Stomach (tissue), 9 donors: ENCODE results near the gene WNT9A. TPM values are rescaled to one million over a fixed set of nuclear protein-coding genes. Genes with fewer than 3 reads are reported as not detected.

Experiments used
- DNase-seq, 2 donors: peaks; one replicate each; pipeline versions ENCODE4 v3.0.0 to v3.0.0-alpha.2; 2013 to 2019
- H3K27ac ChIP-seq, 5 donors: fragments of 200-600 bp in 4 of 5; sonication (generic) in 4 of 5; one replicate each; pipeline ENCODE4 v1.5.1; 2013 to 2019; ENCODE audit warnings: mild to moderate bottlenecking in 1 of 5, moderate library complexity in 1 of 5
- H3K27me3 ChIP-seq, 3 donors: fragments of 200-600 bp; sonication (generic); one replicate each; pipeline ENCODE4 v1.5.1; 2017 to 2019; ENCODE audit warnings: mixed run types in 1 of 3
- H3K36me3 ChIP-seq, 4 donors: fragments of 200-600 bp; sonication (generic); 1 replicate in 3 of 4; 2 replicates in 1 of 4; pipeline ENCODE4 v1.5.1; 2016 to 2019
- H3K4me1 ChIP-seq, 4 donors: fragments of 200-600 bp; sonication (generic); one replicate each; pipeline ENCODE4 v1.5.1; 2016 to 2019
- H3K4me3 ChIP-seq, 4 donors: fragments of 200-600 bp; sonication (generic) in 3 of 4; one replicate each; pipeline ENCODE4 v1.5.1; 2016 to 2019; ENCODE audit warnings: mild to moderate bottlenecking in 1 of 4
- H3K9me3 ChIP-seq, 4 donors: fragments of 200-600 bp; sonication (generic); one replicate each; pipeline ENCODE4 v1.5.1; 2016 to 2019
- CTCF ChIP-seq, 7 experiments: fragments of 450-650 bp in 4 of 7; fragments of 200-600 bp in 3 of 7; sonication (generic) in 3 of 7; IDR thresholded peaks; one replicate each; pipeline ENCODE4 v1.5.1; 2016 to 2019; ENCODE audit warnings: antibody characterized with exemption in 7 of 7, control low read depth in 2 of 7, mild to moderate bottlenecking in 1 of 7
- EP300 ChIP-seq: sonication (generic); formaldehyde crosslinking; IDR thresholded peaks from one replicate; pipeline ENCODE4 v1.6.1; 2017; ENCODE audit warnings: antibody characterized with exemption
- POLR2A ChIP-seq, 4 donors: fragments of 450-650 bp; IDR thresholded peaks; one replicate each; pipeline ENCODE4 v1.6.1; 2016; ENCODE audit warnings: antibody characterized with exemption in 4 of 4, control low read depth in 2 of 4, mild to moderate bottlenecking in 1 of 4, moderate library complexity in 1 of 4
- POLR2AphosphoS5 ChIP-seq, 3 donors: sonication (generic); formaldehyde crosslinking; IDR thresholded peaks; one replicate each; pipeline ENCODE4 v1.6.1; 2016; ENCODE audit warnings: antibody characterized with exemption in 3 of 3
- WGBS, 5 donors: extraction: QIAGEN DNeasy Blood & Tissue Kit in 3 of 5; methylation state at CpG; one replicate each; pipeline versions ENCODE4 v1.1.5 to v1.1.7; 2013 to 2018; 5-methylcytosine and 5-hydroxymethylcytosine counted together
- intact Hi-C: fragments of 100-400 bp; cut with DNase I; formaldehyde crosslinking; loops from one replicate; pipeline ENCODE4 v1.15.1; 2023; ENCODE audit warnings: low total_unique reads
- polyA plus RNA-seq, 3 donors: library from polyadenylated mRNA; stranded (reverse); fragments of 200-250 nt; gene quantifications; one replicate each; pipeline ENCODE4 v1.2.3, GENCODE V29; 2013
- total RNA-seq, 5 donors: library from RNA; depleted of rRNA; stranded (reverse); fragments of >200 nt; gene quantifications; one replicate each; pipeline versions ENCODE4 v1.1.0 to v1.2.3, GENCODE V29; 2014 to 2016
- donor health status: healthy with polysubstance abuse.
- donor health status: Bipolar disorder and iron deficiency.
- donor health status: healthy.

WNT9A gene
- total and polyA plus RNA-seq, 8 donors: 1.1 to 22.2 (median 3.0) TPM

- Histone ChIP-seq H3K4me3 (no peak overlapping the region), H3K27ac (peak overlapping the region in 2 of 5 donors; percentile 87 to 91), H3K36me3 (no peaks in the 10 kb centered on the region), H3K27me3 (peaks cover 0 to 23% (median 15%) of the 10 kb centered on the region in 3 donors), H3K4me1 (peaks cover 25 to 27% (median 26%) of the 10 kb centered on the region in 4 donors), H3K9me3 (no peaks in the 10 kb centered on the region)
- intact Hi-C loops: no loop called here
- no peak for TF ChIP-seq POLR2A (IDR thresholded peaks at IDR 0.05)
- no peak for TF ChIP-seq CTCF (IDR thresholded peaks at IDR 0.05)
- TF ChIP-seq EP300: no peak
- no peak for TF ChIP-seq POLR2AphosphoS5 (IDR thresholded peaks at IDR 0.05)
- DNase-seq: peak; percentile 24 to 34
- 63 to 82% (median 80%) methylated on average over 4 to 8 of the region's 8 CpGs for whole genome bisulfite sequencing, 5 donors
Observed at GRCh38 chr1:227885135-227885647, 62.5 kb downstream of the WNT9A start.

- peak; percentile 7 to 20 for DNase-seq
- H3K4me1 ChIP-seq: peaks cover 25 to 27% (median 26%) of the 10 kb centered on the region in 4 donors
- H3K27ac ChIP-seq: no peak overlapping the region
- no peak overlapping the region for H3K4me3 ChIP-seq
- H3K27me3 ChIP-seq: peaks cover 0 to 23% (median 15%) of the 10 kb centered on the region in 3 donors
- H3K9me3 ChIP-seq: no peaks in the 10 kb centered on the region
- 83 to 90% (median 87%) methylated on average over 15 of the region's 15 CpGs for WGBS, 5 donors
- no peak for TF ChIP-seq POLR2A (IDR thresholded peaks at IDR 0.05)
- no peak for TF ChIP-seq EP300
- no peak for TF ChIP-seq CTCF (IDR thresholded peaks at IDR 0.05)
- TF ChIP-seq POLR2AphosphoS5 (IDR thresholded peaks at IDR 0.05): no peak
- H3K36me3 ChIP-seq: no peaks in the 10 kb centered on the region
- intact Hi-C loops: no loop called here
Observed at GRCh38 chr1:227884370-227885134, 63.2 kb downstream of the WNT9A start.

GRCh38 chr1:227883641-227884301 is 64.0 kb downstream of the WNT9A start:
- H3K27ac ChIP-seq: no peak overlapping the region
- TF ChIP-seq EP300 (no peak), CTCF (IDR thresholded peaks at IDR 0.05) (no peak), POLR2A (IDR thresholded peaks at IDR 0.05) (no peak), POLR2AphosphoS5 (IDR thresholded peaks at IDR 0.05) (no peak)
- intact Hi-C loops: no loop called here
- no peaks in the 10 kb centered on the region for H3K9me3 ChIP-seq
- WGBS, 5 donors: 85 to 92% (median 89%) methylated on average over 4 to 15 of the region's 15 CpGs
- H3K4me3 ChIP-seq: no peak overlapping the region
- H3K36me3 ChIP-seq: no peaks in the 10 kb centered on the region
- peaks cover 25 to 27% (median 26%) of the 10 kb centered on the region in 4 donors for H3K4me1 ChIP-seq
- H3K27me3 ChIP-seq: peaks cover 0 to 23% (median 15%) of the 10 kb centered on the region in 3 donors
- peak in 1 of 2 donors; percentile 13 for DNase-seq

GRCh38 chr1:227883073-227883520 is 64.6 kb downstream of the WNT9A start:
- TF ChIP-seq POLR2AphosphoS5 (IDR thresholded peaks at IDR 0.05) (no peak), CTCF (IDR thresholded peaks at IDR 0.05) (no peak), POLR2A (IDR thresholded peaks at IDR 0.05) (no peak), EP300 (no peak)
- WGBS, 5 donors: 71 to 81% (median 75%) methylated on average over 6 to 9 of the region's 9 CpGs
- H3K9me3 ChIP-seq: no peaks in the 10 kb centered on the region
- peaks cover 0 to 23% (median 15%) of the 10 kb centered on the region in 3 donors for H3K27me3 ChIP-seq
- no peak overlapping the region for H3K4me3 ChIP-seq
- peak; percentile 4 to 18 for DNase-seq
- peaks cover 25 to 27% (median 26%) of the 10 kb centered on the region in 4 donors for H3K4me1 ChIP-seq
- no peak overlapping the region for H3K27ac ChIP-seq
- no peaks in the 10 kb centered on the region for H3K36me3 ChIP-seq
- intact Hi-C loops: no loop called here
